ENCODE results near the gene TAOK3.

DNA sequence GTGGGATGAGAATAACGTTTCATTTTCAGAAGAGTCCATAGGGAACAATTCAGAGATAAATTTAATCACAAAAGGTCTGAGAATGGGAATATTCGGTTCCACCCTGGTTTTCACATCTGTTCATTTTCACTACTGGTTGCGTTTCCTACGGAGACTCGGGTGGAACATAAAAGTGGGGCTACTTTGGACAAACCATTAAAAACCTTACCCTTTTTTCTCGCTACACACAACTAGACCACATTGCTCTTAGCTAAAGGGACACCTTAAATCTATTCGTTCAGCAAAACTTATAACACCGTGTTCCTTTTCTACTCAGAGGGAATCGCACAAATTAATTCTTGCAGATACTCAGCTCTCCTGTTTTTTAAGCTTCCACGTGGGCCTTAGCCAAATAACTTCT lies 2.6 kb upstream of the TAOK3 start:
- TF ChIP-seq, protein P1, sequence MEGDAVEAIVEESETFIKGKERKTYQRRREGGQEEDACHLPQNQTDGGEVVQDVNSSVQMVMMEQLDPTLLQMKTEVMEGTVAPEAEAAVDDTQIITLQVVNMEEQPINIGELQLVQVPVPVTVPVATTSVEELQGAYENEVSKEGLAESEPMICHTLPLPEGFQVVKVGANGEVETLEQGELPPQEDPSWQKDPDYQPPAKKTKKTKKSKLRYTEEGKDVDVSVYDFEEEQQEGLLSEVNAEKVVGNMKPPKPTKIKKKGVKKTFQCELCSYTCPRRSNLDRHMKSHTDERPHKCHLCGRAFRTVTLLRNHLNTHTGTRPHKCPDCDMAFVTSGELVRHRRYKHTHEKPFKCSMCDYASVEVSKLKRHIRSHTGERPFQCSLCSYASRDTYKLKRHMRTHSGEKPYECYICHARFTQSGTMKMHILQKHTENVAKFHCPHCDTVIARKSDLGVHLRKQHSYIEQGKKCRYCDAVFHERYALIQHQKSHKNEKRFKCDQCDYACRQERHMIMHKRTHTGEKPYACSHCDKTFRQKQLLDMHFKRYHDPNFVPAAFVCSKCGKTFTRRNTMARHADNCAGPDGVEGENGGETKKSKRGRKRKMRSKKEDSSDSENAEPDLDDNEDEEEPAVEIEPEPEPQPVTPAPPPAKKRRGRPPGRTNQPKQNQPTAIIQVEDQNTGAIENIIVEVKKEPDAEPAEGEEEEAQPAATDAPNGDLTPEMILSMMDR (IDR thresholded peaks at IDR 0.05; ENCODE audit: low read length), result no peak
- TF ChIP-seq EZH2 (IDR thresholded peaks at IDR 0.05; ENCODE audit: borderline replicate concordance, low read length), result no peak

Data from OCI-LY1 (cell line).